Pancreas (tissue), 10 donors: ENCODE data around the gene RBM17. TPM values are rescaled to one million over a fixed set of nuclear protein-coding genes. Genes with fewer than 3 reads are reported as not detected.
"Not testable (repeated sequence)": the region's sequence is repeated elsewhere in the genome, so short reads cannot be mapped to it uniquely, and the experiment has no call there.

ENCODE experiments used
- ATAC-seq, 4 donors: fragments of 200-7000 bp; cut with Tn5 transposase; one replicate each; pipeline versions ENCODE4 v1.8.0 to v1.9.1; 2020; ENCODE audit warnings: mild to moderate bottlenecking in 4 of 4, moderate library complexity in 4 of 4
- DNase-seq, 6 donors: peaks; one replicate each; pipeline ENCODE4 v3.0.0-alpha.2; 2020
- FAIRE-seq: peaks from 2 replicates; lab custom pipeline; 2012; peaks lifted over from hg19 to GRCh38; lab: Jason Lieb, UNC
- H3K27ac ChIP-seq, 4 donors: fragments of 200-600 bp; sonication (generic); 1 replicate in 3 of 4; 2 replicates in 1 of 4; pipeline versions ENCODE4 v1.5.0 to v1.8.0; 2020
- H3K27me3 ChIP-seq, 4 donors: fragments of 200-600 bp; one replicate each; pipeline ENCODE4 v1.8.0; 2021
- H3K36me3 ChIP-seq, 3 donors: fragments of 200-600 bp; sonication (generic) in 1 of 3; one replicate each; pipeline versions ENCODE4 v1.5.0 to v1.8.0; 2020 to 2021
- H3K4me1 ChIP-seq, 3 donors: fragments of 200-600 bp; one replicate each; pipeline ENCODE4 v1.8.0; 2021
- H3K4me3 ChIP-seq, 4 donors: fragments of 200-600 bp; sonication (generic) in 2 of 4; one replicate each; pipeline versions ENCODE4 v1.5.0 to v1.8.0; 2020 to 2021
- H3K9me3 ChIP-seq, 4 donors: fragments of 200-600 bp; one replicate each; pipeline ENCODE4 v1.8.0; 2021
- CTCF ChIP-seq, 4 donors: fragments of 200-600 bp; sonication (generic) in 3 of 4; IDR thresholded peaks; one replicate each; pipeline versions ENCODE4 v1.5.0 to v1.8.0; 2021; ENCODE audit warnings: antibody characterized with exemption in 4 of 4
- WGBS, 2 donors: extraction: QIAGEN DNeasy Blood & Tissue Kit; methylation state at CpG; one replicate each; pipeline ENCODE4 v1.1.7; 2013; 5-methylcytosine and 5-hydroxymethylcytosine counted together
- intact Hi-C, 3 donors: fragments of 100-400 bp; cut with DNase I; formaldehyde crosslinking; loops; one replicate each; pipeline versions ENCODE4 v1.11.1 to v1.14.2; 2022
- polyA plus RNA-seq, 2 donors: library from polyadenylated mRNA; stranded (reverse); fragments of 200-250 nt; gene quantifications; one replicate each; pipeline ENCODE4 v1.2.3, GENCODE V29; 2013
- total RNA-seq, 6 donors: library from RNA; stranded (reverse); fragmentation: NEBNext Ultra II Directional in 4 of 6; extraction: Animal tissue kit (Norgen Biotek cat#: 25700) in 4 of 6; gene quantifications; one replicate each; pipeline versions ENCODE4 v1.2.1 to v1.2.4, GENCODE V29; 2021 to 2023
- donor health status: healthy with polysubstance abuse.
- donor health status: DM: no; HTN: no; CAD: no; lungs with moderate emphysema.
- donor health status: DM: no; HTN: no; CAD: no.
- donor health status: control.
- donor health status: control.
- donor health status: Bipolar disorder and iron deficiency.
- donor health status: DM: yes; HTN: yes; CAD: no.
- donor health status: DM: no; HTN: no; CAD: no.
- donor health status: DM: no; HTN: no; CAD: no.
- donor health status: DM: yes; HTN: yes; CAD: no.

The RBM17 gene
- total and polyA plus RNA-seq, 8 donors, result 31.0 to 101 (median 43.7) TPM

- Histone ChIP-seq H3K4me3 (no peak overlapping the region), H3K4me1 (no peaks in the 10 kb centered on the region), H3K36me3 (no peaks in the 10 kb centered on the region), H3K27ac (no peak overlapping the region), H3K27me3 (no peaks in the 10 kb centered on the region), H3K9me3 (no peaks in the 10 kb centered on the region)
- DNase-seq (no peak), FAIRE-seq (no peak), ATAC-seq (no peak)
- intact Hi-C loops, result no loop called here
- 59 to 74% methylated on average over 9 of the region's 9 CpGs for WGBS, 2 donors
- TF ChIP-seq CTCF (IDR thresholded peaks at IDR 0.05), result no peak
Observed at GRCh38 chr10:6124666-6125065, 35.8 kb downstream of the RBM17 start.

GRCh38 chr10:6127461-6127860 is 38.6 kb downstream of the RBM17 start:
- DNase-seq, intact Hi-C loops, H3K27me3 ChIP-seq, H3K4me3 ChIP-seq, H3K27ac ChIP-seq, H3K36me3 ChIP-seq, FAIRE-seq, H3K4me1 ChIP-seq, H3K9me3 ChIP-seq, ATAC-seq: not testable (repeated sequence)

GRCh38 chr10:6128087-6128486 is 39.3 kb downstream of the RBM17 start:
- Histone ChIP-seq H3K4me3 (no peak overlapping the region), H3K9me3 (no peaks in the 10 kb centered on the region), H3K36me3 (no peaks in the 10 kb centered on the region), H3K27me3 (no peaks in the 10 kb centered on the region), H3K27ac (no peak overlapping the region), H3K4me1 (no peaks in the 10 kb centered on the region)
- DNase-seq, result peak in 1 of 6 donors; percentile 27
- no peak for TF ChIP-seq CTCF (IDR thresholded peaks at IDR 0.05)
- no peak for ATAC-seq
- intact Hi-C loops, result no loop called here
- WGBS, 2 donors, result 81 to 91% methylated on average over 8 of the region's 8 CpGs
- no peak for FAIRE-seq

GRCh38 chr10:6128591-6129251 is 39.9 kb downstream of the RBM17 start:
- intact Hi-C loops, result no loop called here
- 37 to 41% methylated on average over 15 of the region's 15 CpGs for WGBS, 2 donors
- Histone ChIP-seq H3K9me3 (no peaks in the 10 kb centered on the region), H3K27ac (no peak overlapping the region), H3K36me3 (no peaks in the 10 kb centered on the region), H3K27me3 (no peaks in the 10 kb centered on the region), H3K4me1 (no peaks in the 10 kb centered on the region), H3K4me3 (no peak overlapping the region)
- no peak for TF ChIP-seq CTCF (IDR thresholded peaks at IDR 0.05)
- FAIRE-seq (no peak), DNase-seq (no peak), ATAC-seq (peak in 3 of 4 donors; percentile 8 to 65 (median 23))

GRCh38 chr10:6130848-6131470 is 42.1 kb downstream of the RBM17 start:
- no peak for TF ChIP-seq CTCF (IDR thresholded peaks at IDR 0.05)
- H3K4me1 ChIP-seq, result no peaks in the 10 kb centered on the region
- H3K4me3 ChIP-seq, result no peak overlapping the region
- no peak for ATAC-seq
- 57 to 61% methylated on average over 7 of the region's 7 CpGs for WGBS, 2 donors
- FAIRE-seq, result no peak
- intact Hi-C loops, result no loop called here
- no peak for DNase-seq
- H3K36me3 ChIP-seq, result no peaks in the 10 kb centered on the region
- no peak overlapping the region for H3K27ac ChIP-seq
- no peaks in the 10 kb centered on the region for H3K9me3 ChIP-seq
- H3K27me3 ChIP-seq, result no peaks in the 10 kb centered on the region
